H1 (cell line): ENCODE results near the gene ITPK1. TPM values are rescaled to one million over a fixed set of nuclear protein-coding genes. Genes with fewer than 3 reads are reported as not detected.
A peak's percentile ranks its signal among the peaks of the same experiment; 100 is the strongest.

Experiments used
- CBX8 ChIP-seq: fragments of 300-800, 300-1000 bp; sonication (generic); IDR thresholded peaks from 2 replicates; pipeline ENCODE4 v1.7.1; 2016; ENCODE audit warnings: low read depth, low read length, borderline replicate concordance
- FOSL1 ChIP-seq: IDR thresholded peaks from 2 replicates; pipeline ENCODE4 v1.6.1; 2011; ENCODE audit warnings: mild to moderate bottlenecking, low read depth, low read length, moderate library complexity; ENCODE audit not compliant: insufficient read depth
- KDM1A ChIP-seq: fragments of 200-600, 300-600 bp; sonication (generic); IDR thresholded peaks from 2 replicates; pipeline ENCODE4 v1.7.1; 2016; ENCODE audit warnings: mild to moderate bottlenecking, low read length, borderline replicate concordance
- MAX ChIP-seq: IDR thresholded peaks from 2 replicates; pipeline ENCODE4 v1.6.1; 2012; ENCODE audit warnings: inconsistent platforms
- POU5F1 ChIP-seq: IDR thresholded peaks from 2 replicates; pipeline ENCODE4 v1.6.1; 2011; ENCODE audit warnings: low read depth, mild to moderate bottlenecking, low read length, moderate library complexity
- RFX5 ChIP-seq: IDR thresholded peaks from 2 replicates; pipeline ENCODE4 v1.6.1; 2011; ENCODE audit warnings: low read depth, low read length, improper control_type of control experiment, borderline replicate concordance
- YY1 ChIP-seq: IDR thresholded peaks from 2 replicates; pipeline ENCODE4 v1.6.1; 2011; ENCODE audit warnings: low read depth, mild to moderate bottlenecking, low read length
- polyA plus RNA-seq, 7 experiments: library from polyadenylated mRNA; depleted of rRNA in 3 of 7; stranded (reverse) in 5 of 7; unstranded in 2 of 7; fragments of >200 nt in 5 of 7; fragments of 200-250 nt in 2 of 7; gene quantifications; 1 replicate in 5 of 7; 2 replicates in 1 of 7; 4 replicates in 1 of 7; pipeline versions ENCODE4 v1.2.1 to v1.2.3, GENCODE V29; 2011 to 2013; ENCODE audit warnings: missing spikeins in 2 of 7, mixed read lengths in 2 of 7
- total RNA-seq: library from RNA; stranded (reverse); fragmentation: NEBNext Ultra II Directional; extraction: Animal tissue kit (Norgen Biotek cat#: 25700); gene quantifications from 2 replicates; pipeline ENCODE4 v1.2.1, GENCODE V29; 2021

Gene ITPK1
- total and polyA plus RNA-seq, 2 of the 8 experiments (the other 6 are each of a cell fraction or from before 2014, with no cell fraction given): 108 to 143 TPM

DNA sequence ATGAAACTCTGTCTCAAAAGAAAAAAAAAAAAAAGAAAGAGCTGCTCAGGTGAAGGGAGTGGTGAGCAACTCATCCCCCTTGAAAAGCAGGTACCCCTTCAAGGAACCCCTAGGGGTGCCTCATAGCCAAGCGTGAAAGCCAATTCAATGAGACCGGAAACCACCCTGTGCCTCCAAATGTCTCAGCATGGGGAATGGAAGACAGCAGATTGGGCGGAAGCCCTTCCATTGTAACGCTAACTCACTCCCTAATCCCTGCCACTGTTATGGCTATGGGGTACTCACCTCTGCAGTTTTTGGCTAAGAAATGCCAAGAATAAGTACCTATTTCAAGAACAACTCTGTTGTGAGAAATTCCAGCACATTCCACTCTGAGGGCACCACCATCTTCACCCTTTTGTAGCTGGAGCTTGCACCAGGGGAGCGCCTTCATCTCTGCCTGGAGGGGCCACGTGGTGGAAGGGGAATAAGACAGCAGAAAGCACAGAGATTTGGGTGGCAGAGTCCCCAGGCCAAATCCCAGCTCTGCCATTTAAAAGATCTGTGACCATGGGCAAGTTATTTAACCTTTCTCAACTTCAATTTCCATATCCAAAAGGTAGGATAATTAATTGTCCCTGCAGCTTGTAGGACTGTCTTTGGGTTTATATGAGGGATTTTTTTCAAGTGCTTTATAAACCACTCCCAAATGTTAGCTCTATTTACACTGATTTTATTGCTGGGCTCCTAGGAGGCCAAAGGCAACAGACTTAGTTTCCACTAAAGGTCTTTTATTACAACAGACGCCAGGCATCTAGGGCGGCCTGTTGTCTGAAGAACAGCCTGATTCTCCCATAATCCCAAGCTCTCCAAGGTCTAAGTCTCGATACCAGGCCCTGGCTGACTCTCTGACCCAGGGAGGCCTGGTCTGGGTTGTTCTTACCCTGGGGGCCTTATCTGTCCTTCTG is 63.9 kb downstream of the ITPK1 start (continued):
- TF ChIP-seq CBX8: no peak
- TF ChIP-seq FOSL1: no peak
- no peak for TF ChIP-seq POU5F1
- TF ChIP-seq KDM1A: peak; percentile 46; the same call in 1 of the 2 replicates
- peak; percentile 60 for TF ChIP-seq YY1
- TF ChIP-seq RFX5: no peak
- TF ChIP-seq MAX: peak; percentile 77
